Lung (tissue), 12 donors: ENCODE measurements around the gene MT1M. TPM values are rescaled to one million over a fixed set of nuclear protein-coding genes. Genes with fewer than 3 reads are reported as not detected.

Experiments used
- ATAC-seq: fragments of 200-7000 bp; cut with Tn5 transposase; one replicate; pipeline ENCODE4 v1.9.1; 2020; ENCODE audit warnings: moderate number of reproducible peaks; ENCODE audit not compliant: insufficient read depth, low FRiP score
- DNase-seq, 3 donors: peaks; one replicate each; pipeline ENCODE4 v3.0.0-alpha.2; 2013 to 2017
- H3K27ac ChIP-seq, 2 donors: one replicate each; pipeline ENCODE4 v1.5.1; 2013; ENCODE audit warnings: mild to moderate bottlenecking in 2 of 2, moderate library complexity in 2 of 2, control low read depth in 1 of 2, inconsistent platforms in 1 of 2, low read depth in 1 of 2, low read length in 1 of 2
- H3K27me3 ChIP-seq, 3 donors: one replicate each; pipeline ENCODE4 v1.5.1; 2013; ENCODE audit warnings: low read length in 2 of 3; ENCODE audit not compliant: control insufficient read depth in 3 of 3, insufficient read depth in 3 of 3
- H3K36me3 ChIP-seq, 4 donors: one replicate each; pipeline ENCODE4 v1.5.1; 2013; ENCODE audit warnings: low read length in 4 of 4, mild to moderate bottlenecking in 1 of 4, moderate library complexity in 1 of 4; ENCODE audit not compliant: control insufficient read depth in 4 of 4, insufficient read depth in 4 of 4
- H3K4me1 ChIP-seq, 5 donors: one replicate each; pipeline ENCODE4 v1.5.1; 2013; ENCODE audit warnings: low read length in 5 of 5, mild to moderate bottlenecking in 2 of 5, moderate library complexity in 1 of 5; ENCODE audit not compliant: control insufficient read depth in 5 of 5, insufficient read depth in 5 of 5
- H3K4me3 ChIP-seq: one replicate; pipeline ENCODE4 v1.5.1; 2013; ENCODE audit warnings: mild to moderate bottlenecking, control low read depth, moderate library complexity
- H3K9ac ChIP-seq, 2 donors: one replicate each; pipeline ENCODE4 v1.5.1; 2013; ENCODE audit warnings: low read length in 2 of 2, control low read depth in 1 of 2; ENCODE audit not compliant: insufficient read depth in 1 of 2
- H3K9me3 ChIP-seq, 4 donors: one replicate each; pipeline ENCODE4 v1.5.1; 2013; ENCODE audit warnings: low read length in 3 of 4, mild to moderate bottlenecking in 1 of 4, moderate library complexity in 1 of 4; ENCODE audit not compliant: control insufficient read depth in 4 of 4, insufficient read depth in 3 of 4
- WGBS, 2 donors: extraction: QIAGEN DNeasy Blood & Tissue Kit; methylation state at CpG; one replicate each; pipeline ENCODE4 v1.1.7; 2013; 5-methylcytosine and 5-hydroxymethylcytosine counted together
- polyA plus RNA-seq, 2 donors: library from polyadenylated mRNA; stranded (reverse); fragments of 200-250 nt; gene quantifications; one replicate each; pipeline ENCODE4 v1.2.1, GENCODE V29; 2013
- total RNA-seq, 2 donors: library from RNA; depleted of rRNA in 1 of 2; stranded (reverse); fragments of >200 nt in 1 of 2; gene quantifications; one replicate each; pipeline ENCODE4 v1.2.1, GENCODE V29; 2014 to 2021
- TF ChIP-seq, protein P1 (sequence below): IDR thresholded peaks from 2 replicates; pipeline ENCODE4 v1.5.1; 2012; ENCODE audit warnings: mild to moderate bottlenecking; ENCODE audit errors: control extremely low read depth, extremely low read depth
- donor health status: control.
- donor health status: control.
- donor health status: Bipolar disorder and iron deficiency.
- donor health status: healthy.
- donor health status: DM: yes; HTN: yes; CAD: no.

Gene MT1M
- total and polyA plus RNA-seq, 4 donors, result 0.88 to 251 (median 43.5) TPM

DNA sequence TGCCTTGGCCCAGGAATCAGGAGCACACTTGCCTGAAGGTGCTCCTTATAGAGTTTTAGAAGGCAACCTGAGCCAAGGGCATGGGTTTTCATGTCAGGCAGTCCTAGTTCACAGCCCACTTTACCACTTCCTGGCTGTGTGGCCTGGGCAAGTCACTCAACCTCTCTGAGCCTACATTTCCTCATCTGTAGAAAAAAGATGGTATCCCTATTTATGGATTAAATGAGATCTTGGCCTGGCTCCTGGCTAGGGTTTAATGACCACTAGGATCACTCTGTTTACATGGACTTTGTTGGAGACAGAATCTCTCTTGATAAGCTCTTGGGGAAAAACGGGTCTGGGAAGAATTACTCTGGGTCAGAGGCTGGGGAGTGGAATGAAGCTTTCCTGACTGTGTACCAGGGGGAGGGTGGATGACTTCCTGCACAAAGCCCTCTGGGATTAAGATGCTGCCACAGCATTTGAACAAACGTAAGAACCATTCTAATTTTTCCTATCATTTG lies 21.8 kb upstream of the MT1M start:
- no peaks in the 10 kb centered on the region for H3K36me3 ChIP-seq
- H3K9me3 ChIP-seq, result no peaks in the 10 kb centered on the region
- no peak overlapping the region for H3K4me3 ChIP-seq
- 57 to 58% methylated on average over 2 of the region's 2 CpGs for WGBS, 2 donors
- peak overlapping the region; percentile 88 to 95 for H3K27ac ChIP-seq
- peak overlapping the region in 1 of 2 donors; percentile 78 for H3K9ac ChIP-seq
- peaks cover 0 to 12% (median 0%) of the 10 kb centered on the region in 3 donors for H3K27me3 ChIP-seq
- peak in 2 of 3 donors; percentile 26 to 32 for DNase-seq
- ATAC-seq, result no peak
- peaks cover 7 to 53% (median 31%) of the 10 kb centered on the region in 5 donors for H3K4me1 ChIP-seq
- TF ChIP-seq, protein P1, sequence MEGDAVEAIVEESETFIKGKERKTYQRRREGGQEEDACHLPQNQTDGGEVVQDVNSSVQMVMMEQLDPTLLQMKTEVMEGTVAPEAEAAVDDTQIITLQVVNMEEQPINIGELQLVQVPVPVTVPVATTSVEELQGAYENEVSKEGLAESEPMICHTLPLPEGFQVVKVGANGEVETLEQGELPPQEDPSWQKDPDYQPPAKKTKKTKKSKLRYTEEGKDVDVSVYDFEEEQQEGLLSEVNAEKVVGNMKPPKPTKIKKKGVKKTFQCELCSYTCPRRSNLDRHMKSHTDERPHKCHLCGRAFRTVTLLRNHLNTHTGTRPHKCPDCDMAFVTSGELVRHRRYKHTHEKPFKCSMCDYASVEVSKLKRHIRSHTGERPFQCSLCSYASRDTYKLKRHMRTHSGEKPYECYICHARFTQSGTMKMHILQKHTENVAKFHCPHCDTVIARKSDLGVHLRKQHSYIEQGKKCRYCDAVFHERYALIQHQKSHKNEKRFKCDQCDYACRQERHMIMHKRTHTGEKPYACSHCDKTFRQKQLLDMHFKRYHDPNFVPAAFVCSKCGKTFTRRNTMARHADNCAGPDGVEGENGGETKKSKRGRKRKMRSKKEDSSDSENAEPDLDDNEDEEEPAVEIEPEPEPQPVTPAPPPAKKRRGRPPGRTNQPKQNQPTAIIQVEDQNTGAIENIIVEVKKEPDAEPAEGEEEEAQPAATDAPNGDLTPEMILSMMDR, result no peak

DNA sequence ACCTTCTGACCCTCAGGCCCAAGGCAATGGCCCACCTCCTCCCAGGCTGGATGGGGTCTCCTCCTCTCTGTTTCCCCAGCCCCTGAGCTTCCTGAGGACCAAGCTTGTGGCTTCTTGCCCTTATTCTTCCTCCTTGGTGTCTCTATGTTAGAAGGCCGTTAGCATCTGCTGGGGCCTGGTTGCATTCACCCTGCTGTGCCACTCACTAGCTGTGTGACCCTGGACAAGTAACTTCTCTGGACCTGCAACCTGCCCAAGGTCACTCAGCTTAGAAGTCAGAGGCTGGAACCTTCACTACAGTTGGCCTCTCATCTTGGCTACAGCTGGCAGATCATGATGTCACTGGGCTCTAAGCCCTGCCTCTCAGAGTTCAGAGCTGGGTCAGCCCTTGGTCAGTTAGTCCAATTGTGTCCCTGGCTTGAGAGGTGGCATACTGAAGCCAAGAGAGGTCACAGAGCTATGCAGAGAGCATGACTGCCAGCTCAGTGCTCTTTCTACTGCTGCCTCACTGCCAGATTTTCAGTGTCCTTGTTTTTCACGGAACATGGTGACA lies 21.1 kb upstream of the MT1M start:
- peaks cover 4 to 47% (median 25%) of the 10 kb centered on the region in 5 donors for H3K4me1 ChIP-seq
- no peak for ATAC-seq
- TF ChIP-seq, protein P1, result no peak
- no peaks in the 10 kb centered on the region for H3K36me3 ChIP-seq
- WGBS, 2 donors, result 77 to 80% methylated on average over 2 of the region's 2 CpGs
- H3K4me3 ChIP-seq, result no peak overlapping the region
- H3K9ac ChIP-seq, result no peak overlapping the region
- H3K9me3 ChIP-seq, result no peaks in the 10 kb centered on the region
- peak in 1 of 3 donors; percentile 20 for DNase-seq
- H3K27me3 ChIP-seq, result peaks cover 0 to 15% (median 0%) of the 10 kb centered on the region in 3 donors
- H3K27ac ChIP-seq, result peak overlapping the region; percentile 88 to 95

DNA sequence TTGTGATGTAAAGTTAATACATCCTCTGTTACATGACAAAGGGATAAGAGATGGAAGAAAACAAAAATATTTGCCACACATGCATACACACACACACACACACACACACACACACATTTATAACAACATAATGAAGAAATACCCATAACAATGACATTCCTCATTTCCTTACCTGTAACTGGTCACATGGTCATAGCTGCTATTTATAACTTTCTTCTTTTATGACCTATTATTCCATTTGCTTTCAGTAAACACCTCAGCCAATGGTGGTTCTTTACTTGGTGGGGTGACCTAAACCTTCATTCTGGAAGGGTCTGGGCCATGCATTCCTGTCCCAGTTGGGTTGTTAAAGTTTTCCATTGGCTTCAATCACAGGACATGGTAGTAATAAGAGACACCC lies 18.8 kb upstream of the MT1M start:
- ATAC-seq (no peak), DNase-seq (no peak)
- H3K9ac ChIP-seq, result no peak overlapping the region
- H3K4me1 ChIP-seq, result peaks cover 4 to 38% (median 13%) of the 10 kb centered on the region in 5 donors
- no peak overlapping the region for H3K27ac ChIP-seq
- peaks cover 0 to 2% (median 0%) of the 10 kb centered on the region in 4 donors for H3K9me3 ChIP-seq
- TF ChIP-seq, protein P1, result no peak
- H3K4me3 ChIP-seq, result no peak overlapping the region
- peaks cover 0 to 31% (median under 1%) of the 10 kb centered on the region in 3 donors for H3K27me3 ChIP-seq
- H3K36me3 ChIP-seq, result no peaks in the 10 kb centered on the region
